HCT116 (cell line): ENCODE data around the gene TALDO1. TPM values are rescaled to one million over a fixed set of nuclear protein-coding genes. Genes with fewer than 3 reads are reported as not detected.

ENCODE experiments used
- ATAC-seq: fragments of 200-7000 bp; cut with Tn5 transposase; 2 replicates; pipeline ENCODE4 v1.9.1; 2020; ENCODE audit warnings: mild to moderate bottlenecking, moderate library complexity
- BruUV-seq: library from RNA; stranded (reverse); fragments of 400-500 nt; replicated peaks from 2 replicates; lab custom pipeline; 2021; lab: Mats Ljungman, UMichigan
- CTCF ChIA-PET: fragments of 300-600 bp; sonication (Branson Sonifier 250); formaldehyde crosslinking; loops from one replicate; lab custom pipeline; 2021; ENCODE audit warnings: antibody characterized with exemption; lab: Charles Lee
- POLR2A ChIA-PET: fragments of 300-600, 350-600 bp; sonication (Branson Sonifier 250); formaldehyde crosslinking; loops from one replicate; lab custom pipeline; 2021; ENCODE audit warnings: antibody characterized with exemption; lab: Charles Lee
- RAD21 ChIA-PET, 2 experiments: fragments of 300-600 bp; sonication (Branson Sonifier 250); formaldehyde crosslinking; loops; one replicate each; lab custom pipeline; 2023; ENCODE audit warnings: low total read pairs in 2 of 2; ENCODE audit not compliant: uncharacterized antibody in 2 of 2, unreplicated experiment in 2 of 2, low non-redundant PET in 1 of 2; lab: Charles Lee
- DNase-seq: peaks from one replicate; pipeline ENCODE4 v3.0.0-alpha.2; 2010; ENCODE audit warnings: low read depth, low spot score
- H2AFZ ChIP-seq: fragments of 200-600 bp; shearing (Covaris generic), sonication (generic); 2 replicates; pipeline ENCODE4 v1.6.1; 2017; ENCODE audit warnings: low read depth, mixed run types, mixed read lengths, antibody characterized with exemption, low read length; ENCODE audit not compliant: poor library complexity, severe bottlenecking
- H3K27ac ChIP-seq: 2 replicates; pipeline ENCODE4 v1.5.1; 2012; ENCODE audit warnings: low read depth, low read length
- H3K27me3 ChIP-seq: fragments of 200-600 bp; sonication (generic); 2 replicates; pipeline ENCODE4 v1.6.1; 2016; ENCODE audit warnings: mixed run types, low read length, mixed read lengths; ENCODE audit not compliant: insufficient read depth
- H3K36me3 ChIP-seq, 2 experiments: fragments of 200-500 bp in 1 of 2; fragments of 200-600 bp in 1 of 2; sonication (Bioruptor generic) in 1 of 2; sonication (generic) in 1 of 2; 2 replicates each; pipeline versions ENCODE4 v1.5.1 to v1.6.1; 2014 to 2016; ENCODE audit warnings: low read length in 2 of 2, inconsistent platforms in 1 of 2, mixed read lengths in 1 of 2, mixed run types in 1 of 2; ENCODE audit not compliant: insufficient read depth in 2 of 2, control insufficient read depth in 1 of 2
- H3K4me1 ChIP-seq, 2 experiments: fragments of 200-600 bp in 1 of 2; sonication (generic) in 1 of 2; 2 replicates each; pipeline versions ENCODE4 v1.5.1 to v1.6.1; 2012 to 2017; ENCODE audit warnings: low read length in 2 of 2, inconsistent platforms in 1 of 2, mild to moderate bottlenecking in 1 of 2, mixed read lengths in 1 of 2, mixed run types in 1 of 2, moderate library complexity in 1 of 2; ENCODE audit not compliant: insufficient read depth in 2 of 2, control insufficient read depth in 1 of 2
- H3K4me2 ChIP-seq: fragments of 200-600 bp; sonication (generic); 2 replicates; pipeline ENCODE4 v1.6.1; 2017; ENCODE audit warnings: mixed run types, low read length, mixed read lengths
- H3K4me3 ChIP-seq, 2 experiments: fragments of 200-600 bp in 1 of 2; sonication (generic) in 1 of 2; replicated peaks in 1 of 2; 2 replicates each; pipeline ENCODE4 v1.5.1; 2011 to 2016; ENCODE audit warnings: low read length in 2 of 2, control low read depth in 1 of 2, low read depth in 1 of 2, mild to moderate bottlenecking in 1 of 2, mixed read lengths in 1 of 2, mixed run types in 1 of 2
- H3K79me2 ChIP-seq: fragments of 200-600 bp; sonication (generic); 2 replicates; pipeline ENCODE4 v1.6.1; 2017; ENCODE audit warnings: mild to moderate bottlenecking, mixed run types, low read length, moderate library complexity, mixed read lengths; ENCODE audit not compliant: insufficient read depth
- H3K9ac ChIP-seq: fragments of 200-600 bp; sonication (generic); 2 replicates; pipeline ENCODE4 v1.6.1; 2016; ENCODE audit warnings: low read length, mixed read lengths
- H3K9me2 ChIP-seq: fragments of 200-600 bp; sonication (generic), shearing (Covaris generic); 2 replicates; pipeline ENCODE4 v1.6.1; 2017; ENCODE audit warnings: mixed run types, mild to moderate bottlenecking, moderate library complexity; ENCODE audit not compliant: insufficient read depth
- H3K9me3 ChIP-seq, 2 experiments: fragments of 200-500 bp in 1 of 2; fragments of 200-600 bp in 1 of 2; sonication (Bioruptor generic) in 1 of 2; sonication (generic) in 1 of 2; 2 replicates each; pipeline ENCODE4 v1.6.1; 2014 to 2017; ENCODE audit warnings: low read length in 2 of 2, mixed read lengths in 2 of 2, inconsistent platforms in 1 of 2, low read depth in 1 of 2, mild to moderate bottlenecking in 1 of 2, mixed run types in 1 of 2, moderate library complexity in 1 of 2; ENCODE audit not compliant: control insufficient read depth in 1 of 2, insufficient read depth in 1 of 2
- H4K20me1 ChIP-seq: fragments of 200-600 bp; sonication (generic), shearing (Covaris generic); 2 replicates; pipeline ENCODE4 v1.6.1; 2017; ENCODE audit warnings: mixed run types, mild to moderate bottlenecking, moderate library complexity; ENCODE audit not compliant: insufficient read depth
- ATF3 ChIP-seq: IDR thresholded peaks from 2 replicates; pipeline ENCODE4 v1.6.1; 2012
- CTCF ChIP-seq, 3 experiments: fragments of 200-600 bp in 1 of 3; sonication (generic) in 1 of 3; IDR thresholded peaks in 2 of 3; conservative IDR thresholded peaks in 1 of 3; 2 replicates each; pipeline ENCODE4 v1.5.1; 2012 to 2017; ENCODE audit warnings: low read depth in 2 of 3, low read length in 2 of 3, antibody characterized with exemption in 1 of 3, borderline replicate concordance in 1 of 3, control low read depth in 1 of 3, mild to moderate bottlenecking in 1 of 3, mixed read lengths in 1 of 3, mixed run types in 1 of 3, moderate library complexity in 1 of 3; ENCODE audit not compliant: insufficient read depth in 1 of 3
- EGR1 ChIP-seq: IDR thresholded peaks from 2 replicates; pipeline ENCODE4 v1.6.1; 2012; ENCODE audit warnings: low read depth
- POLR2A ChIP-seq: IDR thresholded peaks from 2 replicates; pipeline ENCODE4 v1.7.0; 2011; ENCODE audit warnings: borderline replicate concordance; ENCODE audit not compliant: insufficient read depth, insufficient read length; ENCODE audit errors: extremely low read depth
- POLR2AphosphoS5 ChIP-seq: IDR thresholded peaks from 2 replicates; pipeline ENCODE4 v1.6.1; 2011; ENCODE audit warnings: mild to moderate bottlenecking, low read depth, low read length, moderate library complexity
- SRF ChIP-seq: IDR thresholded peaks from 2 replicates; pipeline ENCODE4 v1.6.1; 2012; ENCODE audit warnings: low read depth
- YY1 ChIP-seq: IDR thresholded peaks from 2 replicates; pipeline ENCODE4 v1.6.1; 2011; ENCODE audit warnings: low read length, low read depth, moderate library complexity, mild to moderate bottlenecking; ENCODE audit not compliant: insufficient replicate concordance; ENCODE audit errors: extremely low read depth
- ZFX ChIP-seq: fragments of 450-650 bp; IDR thresholded peaks from 2 replicates; pipeline ENCODE4 v1.6.1; 2017
- intact Hi-C: fragments of 100-400 bp; cut with micrococcal nuclease; formaldehyde crosslinking; loops from 2 replicates; pipeline ENCODE4 v1.10.0; 2022
- total RNA-seq: library from RNA; stranded (reverse); gene quantifications from one replicate; pipeline ENCODE4 v1.2.1, GENCODE V29; 2021; ENCODE audit not compliant: unreplicated experiment

TALDO1 gene
- total RNA-seq, 1 experiment from 2014 or later: 242 TPM

- ChIA-PET CTCF (no interaction called here), POLR2A (no interaction called here)
These were observed 50.9 kb downstream of the TALDO1 start, which contains the start of gene SLC25A22 for GRCh38 chr11:798093-798713. Gene SLC25A22, minus strand, starts transcription at chr11:798281. Its CDS starts 3,275 bp downstream, at chr11:795006.

More at GRCh38 chr11:798093-798713, 50.9 kb downstream of the TALDO1 start, which contains the start of gene SLC25A22:
- TF ChIP-seq SRF (no peak), POLR2AphosphoS5 (peak; percentile 51), EGR1 (no peak), ZFX (peak; percentile 29; the same call in 1 of the 2 replicates), CTCF (IDR thresholded peaks at IDR 0.05 in 2 of 3, conservative IDR thresholded peaks at IDR 0.05 in 1 of 3; ENCODE audit: borderline replicate concordance in 1 of 3, insufficient read depth in 1 of 3, low read depth in 2 of 3, low read length in 2 of 3) (peak in 2 of 3 experiments; percentile 60 to 69; a peak in 4 of 6 replicates), POLR2A (peak; percentile 49), YY1 (peak; percentile 3), ATF3 (no peak)
- H2AFZ ChIP-seq: no peak within 1 kb of the TSS
- RAD21 ChIA-PET: no interaction called here
- peaks cover 16 to 42% of the 10 kb centered on the region in 2 experiments for H3K4me1 ChIP-seq
- H3K4me2 ChIP-seq: peak within 1 kb of the TSS; percentile 97
- no TSS peak for BruUV-seq
- peaks cover 29% of the 10 kb centered on the region for H3K79me2 ChIP-seq
- H3K9me3 ChIP-seq: no peaks in the 10 kb centered on the region
- H4K20me1 ChIP-seq: no peaks in the 10 kb centered on the region
- intact Hi-C loops: no loop called here
- H3K9ac ChIP-seq: peak within 1 kb of the TSS; percentile 94
- H3K36me3 ChIP-seq: peaks cover 0 to 9% of the 10 kb centered on the region in 2 experiments; a peak in 1 of 4 replicates
- peak within 1 kb of the TSS; percentile 86 to 92 for H3K4me3 ChIP-seq
- no peaks in the 10 kb centered on the region for H3K9me2 ChIP-seq
- H3K27me3 ChIP-seq: no peaks in the 10 kb centered on the region
- DNase-seq: no peak
- H3K27ac ChIP-seq: peak within 1 kb of the TSS; percentile 91
- peak; percentile 66 for ATAC-seq
